Caki2 (cell line): ENCODE results near the gene CD34. TPM values are rescaled to one million over a fixed set of nuclear protein-coding genes. Genes with fewer than 3 reads are reported as not detected.
A peak's percentile ranks its signal among the peaks of the same experiment; 100 is the strongest.

Experiments used
- DNase-seq: peaks from one replicate; pipeline ENCODE4 v3.0.0-alpha.2; 2015; ENCODE audit warnings: low read depth
- in situ Hi-C: cut with HindIII; loops from 2 replicates; pipeline ENCODE4 v1.10.0; 2016; ENCODE audit warnings: low sequenced_read_pairs, low pct_unique_long_range_greater_than_20kb, mixed read lengths
- total RNA-seq: library from RNA; depleted of rRNA; stranded (reverse); fragments of >200 nt; shearing (Covaris generic); gene quantifications from 2 replicates; pipeline ENCODE4 v1.2.3, GENCODE V29; 2014; ENCODE audit warnings: low replicate concordance

The CD34 gene
- total RNA-seq, 1 experiment from 2014 or later, result not detected

DNA sequence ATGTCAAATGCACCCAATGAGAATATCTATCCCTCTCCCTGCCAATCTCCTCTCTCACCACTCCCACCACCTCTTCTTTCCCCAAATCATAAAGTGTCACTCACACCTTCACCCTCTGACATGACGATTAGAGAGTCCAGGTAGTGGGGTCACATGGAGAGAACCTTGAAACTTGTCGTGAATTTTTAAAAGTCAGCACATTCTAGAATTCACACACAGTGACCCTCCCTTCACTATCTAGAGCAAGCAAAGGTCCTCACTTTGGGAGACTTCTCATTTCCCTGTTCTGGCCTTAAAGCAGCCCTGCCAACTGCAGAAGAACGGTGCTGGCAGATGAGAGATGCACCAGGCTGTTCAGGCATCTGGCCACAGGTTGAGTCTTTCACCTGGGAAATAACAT is 61.9 kb downstream of the CD34 start:
- DNase-seq, result no peak
- in situ Hi-C loops, result no loop called here

DNA sequence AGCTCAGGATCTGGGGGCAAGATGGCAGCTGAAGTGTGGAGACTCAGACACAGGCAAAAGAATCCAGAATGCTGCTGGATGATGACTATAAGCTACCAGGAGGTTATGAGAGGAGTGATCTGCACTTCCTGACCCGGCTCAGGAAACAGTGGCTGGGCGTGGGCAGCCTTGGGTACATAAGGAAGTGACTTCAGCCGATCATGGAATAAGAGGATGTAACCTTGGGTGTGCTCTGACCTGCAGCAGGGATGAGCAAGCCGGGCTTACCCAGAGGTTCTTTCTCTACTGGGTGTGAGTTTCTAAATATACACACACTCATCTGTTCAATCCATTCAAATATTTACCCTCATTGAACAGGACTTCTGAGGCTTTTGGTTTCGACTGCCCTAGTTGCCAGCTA is 62.7 kb downstream of the CD34 start:
- DNase-seq, result peak; percentile 31
- in situ Hi-C loops, result no loop called here

DNA sequence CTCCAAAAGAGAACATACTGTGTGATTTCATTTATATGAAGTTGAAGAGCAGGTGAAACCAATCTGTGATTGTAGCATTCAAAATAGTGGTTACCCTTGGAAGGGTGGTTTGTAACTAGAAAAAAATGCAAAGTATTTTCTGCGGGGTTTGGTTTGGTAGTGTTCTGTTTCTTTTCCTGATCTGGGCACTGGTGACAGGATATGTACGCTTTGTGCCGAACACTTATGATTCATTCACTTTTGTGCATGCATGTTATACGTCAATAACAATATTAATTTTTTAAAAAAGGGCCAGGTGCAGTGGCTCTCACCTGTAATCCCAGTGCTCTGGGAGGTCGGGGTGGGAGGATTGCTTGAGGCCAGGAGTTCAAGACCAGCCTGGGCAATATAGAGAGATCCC is 63.8 kb downstream of the CD34 start:
- DNase-seq, result no peak
- in situ Hi-C loops, result no loop called here

DNA sequence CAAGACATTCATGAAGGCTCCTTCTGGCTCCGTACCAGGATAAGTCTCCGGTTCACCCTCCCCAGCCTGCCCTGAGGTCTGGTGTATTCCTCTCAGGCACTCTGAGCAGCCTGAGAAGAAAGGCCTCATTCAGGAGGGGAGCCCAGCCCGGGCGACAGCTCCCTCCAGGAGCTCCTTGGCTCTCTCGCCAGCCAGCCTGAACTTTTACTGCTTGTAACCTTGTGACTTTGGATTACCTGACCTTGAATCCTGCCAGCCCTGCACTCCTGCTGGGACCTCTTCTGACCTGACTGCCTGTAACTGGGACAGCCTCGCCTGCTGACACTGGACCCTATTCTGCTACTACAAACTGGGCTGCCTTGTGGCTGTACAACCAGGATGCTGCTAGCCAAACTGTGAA is 65.8 kb downstream of the CD34 start:
- no peak for DNase-seq
- in situ Hi-C loops, result no loop called here

DNA sequence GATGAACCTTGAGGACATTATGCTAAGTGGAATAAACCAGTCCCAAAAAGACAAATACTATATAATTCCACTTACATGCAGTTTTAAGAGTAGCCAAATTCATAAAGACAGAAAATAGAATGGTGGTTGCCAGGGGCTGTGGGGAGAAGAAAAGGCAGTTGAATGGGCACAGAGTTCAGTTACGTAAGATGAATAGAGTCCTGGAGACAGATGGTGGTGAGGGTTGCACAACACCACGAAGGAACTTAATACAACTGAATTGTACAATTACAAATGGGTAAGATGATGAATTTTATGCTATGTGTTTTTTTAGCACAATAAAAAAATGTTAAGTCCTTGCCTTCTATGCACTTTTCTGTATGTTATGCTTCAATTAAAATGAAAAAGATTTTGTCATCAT is 66.6 kb downstream of the CD34 start:
- DNase-seq, result no peak
- in situ Hi-C loops, result no loop called here

DNA sequence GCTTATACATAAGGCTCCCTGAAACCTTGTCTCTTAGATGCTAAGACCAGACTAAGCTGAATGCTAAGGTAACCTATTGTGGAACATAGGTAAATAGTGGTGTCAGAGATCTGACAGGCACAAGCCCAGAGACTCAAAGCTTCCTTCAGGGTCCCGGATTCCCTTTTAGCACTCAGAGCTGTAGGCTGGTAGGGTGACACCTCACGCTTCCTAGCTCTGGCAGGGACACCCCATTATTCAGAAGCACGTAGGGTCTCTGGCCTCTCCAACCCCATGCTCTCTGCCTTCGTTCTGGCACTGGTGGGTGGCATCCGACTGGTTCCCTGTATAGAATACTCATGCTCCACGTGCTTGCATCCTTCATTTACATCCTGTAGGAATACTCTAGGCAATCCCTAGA is 68.4 kb downstream of the CD34 start:
- no peak for DNase-seq
- in situ Hi-C loops, result no loop called here

DNA sequence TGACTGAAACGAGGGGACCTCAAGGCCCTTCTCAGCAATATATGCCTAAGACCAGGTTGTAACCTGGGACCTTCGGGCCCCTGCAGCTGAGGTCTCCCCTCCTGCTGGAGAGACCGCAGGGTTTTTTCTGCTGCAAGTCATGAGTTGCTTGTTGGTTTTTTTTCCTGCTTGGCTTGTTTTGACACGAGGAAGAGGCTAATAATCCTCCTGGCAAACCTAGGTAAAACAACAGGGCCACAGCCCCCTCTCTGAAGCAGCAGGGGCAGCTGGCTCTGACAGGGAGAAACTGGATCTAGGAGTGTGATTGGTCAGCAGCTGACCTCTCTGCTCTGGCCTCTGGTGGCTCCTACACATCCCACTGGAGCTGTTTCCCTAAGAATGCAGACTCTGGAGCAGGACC is 69.0 kb downstream of the CD34 start:
- no peak for DNase-seq
- in situ Hi-C loops, result no loop called here

DNA sequence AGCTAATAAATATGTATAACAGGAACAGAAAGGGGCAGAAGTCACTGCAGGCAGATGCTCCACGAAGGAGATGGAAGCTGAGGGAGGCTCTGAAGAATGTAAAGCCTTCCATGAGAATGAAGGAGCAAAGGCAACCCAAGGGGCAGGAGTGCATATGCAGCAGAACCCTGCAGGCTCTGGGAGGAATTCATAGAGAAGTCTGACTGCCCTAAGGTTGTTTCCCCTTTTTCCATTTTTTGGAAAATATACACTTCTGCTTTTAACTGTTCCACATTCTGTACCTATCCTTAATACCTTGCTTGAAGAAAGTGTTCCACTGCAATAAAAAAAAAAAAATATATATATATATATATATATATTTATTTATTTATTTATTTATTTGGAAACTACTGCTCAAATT is 69.6 kb downstream of the CD34 start:
- in situ Hi-C loops, result no loop called here
- DNase-seq, result no peak

DNA sequence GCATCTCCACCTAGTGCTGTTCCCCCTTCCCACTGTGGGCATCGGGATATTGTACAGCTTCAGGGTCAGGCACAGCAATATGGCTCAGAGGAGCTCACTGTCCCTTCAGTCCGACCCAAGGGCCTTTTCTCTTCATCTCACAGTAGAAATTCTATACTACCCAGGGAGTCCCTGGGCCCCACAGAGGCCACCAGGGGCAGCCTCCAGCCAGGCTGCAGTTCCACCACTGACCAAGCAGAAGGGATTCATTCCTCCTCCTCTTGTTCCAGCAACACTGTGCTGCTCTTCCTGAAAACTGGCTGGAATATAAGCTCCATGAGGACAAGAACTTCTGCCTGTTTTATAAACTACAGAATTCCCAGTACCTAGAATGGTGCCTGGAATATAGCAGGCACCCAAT is 70.5 kb downstream of the CD34 start:
- in situ Hi-C loops, result no loop called here
- DNase-seq, result no peak

DNA sequence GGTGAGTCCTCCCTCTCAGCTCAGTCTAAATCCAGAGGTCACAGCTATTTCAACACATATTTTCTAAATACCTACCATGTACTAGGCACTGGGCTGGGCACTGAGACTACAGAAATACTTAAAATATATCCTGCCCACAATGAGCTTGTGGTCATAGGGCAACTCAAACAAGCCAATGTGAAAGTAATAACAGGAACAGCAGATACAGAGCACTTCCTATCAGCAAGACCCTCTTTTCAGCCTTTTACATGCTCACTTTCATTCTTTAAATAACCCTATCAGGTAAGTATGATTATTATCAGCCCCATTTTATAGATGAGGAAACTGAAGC is 71.9 kb downstream of the CD34 start:
- DNase-seq, result no peak
- in situ Hi-C loops, result no loop called here

DNA sequence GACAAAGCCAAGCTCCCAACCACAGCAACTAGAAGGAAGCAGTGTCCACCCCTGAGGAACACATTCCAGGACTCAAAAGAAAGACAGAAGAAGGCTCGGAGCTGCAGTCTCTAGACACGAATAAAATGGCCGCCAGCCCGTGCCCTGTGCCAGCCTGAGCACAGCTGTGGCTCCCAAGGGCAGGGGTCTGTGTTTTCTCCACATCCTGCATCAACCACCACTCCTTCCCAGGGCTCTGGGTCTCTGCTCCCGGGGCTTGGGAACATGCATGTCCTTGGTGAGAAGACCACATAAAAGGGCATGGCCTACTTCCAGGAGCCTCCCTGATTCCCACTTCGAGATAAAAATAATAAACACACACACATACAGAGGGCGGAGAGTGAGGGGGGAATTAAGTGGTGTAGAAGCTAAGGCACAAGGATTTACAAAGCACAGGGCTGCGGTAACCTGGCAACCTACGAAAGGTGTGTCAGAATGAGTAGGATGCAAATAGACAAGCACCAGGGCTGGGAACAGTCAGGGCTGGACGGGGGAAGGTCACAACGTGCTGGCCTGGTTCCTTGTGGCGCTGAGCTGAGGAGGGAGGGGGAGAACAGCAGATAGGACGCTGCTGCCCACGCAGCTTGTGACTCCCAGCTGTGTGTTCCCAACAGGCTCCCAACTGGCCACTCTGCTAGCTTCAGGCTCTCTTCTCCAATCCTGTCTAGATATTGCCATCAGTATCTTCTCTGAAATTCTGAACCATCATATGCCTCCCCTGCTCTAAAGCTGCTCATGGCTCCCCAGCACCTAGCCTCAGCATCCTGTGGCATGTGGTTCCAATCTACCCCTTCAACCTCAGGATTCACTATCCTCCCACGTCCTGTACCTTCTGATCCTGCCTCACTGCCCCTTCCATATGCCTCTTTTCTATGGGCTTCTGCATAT is 72.5 kb downstream of the CD34 start:
- in situ Hi-C loops, result no loop called here
- DNase-seq, result no peak

DNA sequence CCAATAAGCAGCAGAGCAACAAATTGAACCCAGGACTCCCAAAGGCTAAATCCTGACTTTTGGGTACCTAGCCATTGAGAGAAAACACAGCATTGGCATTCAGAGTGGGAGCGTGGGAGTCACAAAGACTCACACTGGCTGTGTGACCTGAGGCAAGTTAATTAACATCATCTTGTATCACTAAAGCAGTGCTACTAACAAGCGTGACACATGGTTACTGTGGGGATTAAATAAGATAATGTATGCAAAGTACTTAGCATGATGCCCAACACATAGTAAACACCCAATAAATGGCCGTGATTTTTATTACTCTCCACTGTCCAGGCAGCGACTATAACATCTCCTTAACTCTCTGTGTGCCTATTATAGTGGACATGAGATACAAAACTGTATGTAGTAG is 73.3 kb downstream of the CD34 start:
- in situ Hi-C loops, result no loop called here
- DNase-seq, result no peak

DNA sequence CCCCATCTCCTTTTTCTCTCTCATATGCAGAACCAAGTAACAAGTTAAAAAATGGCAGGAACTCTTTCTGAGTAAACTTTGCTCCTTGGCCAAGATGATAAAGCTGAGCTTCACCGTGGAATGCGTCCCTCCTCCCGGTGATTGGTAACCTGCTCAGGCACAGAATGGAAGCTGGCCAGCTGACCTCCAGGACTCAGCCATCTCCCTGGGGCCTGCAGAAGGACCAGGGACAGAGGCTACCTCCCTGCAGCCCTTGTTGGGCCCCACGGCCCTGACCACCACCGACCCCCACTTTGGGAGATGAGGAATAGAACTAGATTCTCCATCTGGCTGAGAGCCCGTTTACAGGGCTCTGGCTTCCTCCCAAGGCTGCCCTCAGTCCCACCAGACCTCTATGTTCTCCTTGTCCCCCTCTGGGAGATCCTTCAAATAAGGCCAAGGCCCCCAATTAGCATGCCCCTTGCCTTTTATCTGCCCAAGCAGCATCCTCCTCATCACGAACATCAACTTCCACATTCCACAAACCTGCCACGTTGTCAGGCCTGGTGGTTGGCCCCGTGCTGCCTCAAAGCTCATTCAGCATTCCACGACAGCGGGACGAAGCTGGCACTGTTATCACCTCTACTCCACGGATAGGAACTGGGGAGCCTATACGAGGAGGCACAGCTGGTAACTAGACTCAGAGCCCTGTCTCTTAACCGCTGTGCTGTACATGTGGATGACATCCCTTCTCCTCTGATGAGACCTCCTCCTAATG is 74.2 kb downstream of the CD34 start:
- no peak for DNase-seq
- in situ Hi-C loops, result no loop called here

DNA sequence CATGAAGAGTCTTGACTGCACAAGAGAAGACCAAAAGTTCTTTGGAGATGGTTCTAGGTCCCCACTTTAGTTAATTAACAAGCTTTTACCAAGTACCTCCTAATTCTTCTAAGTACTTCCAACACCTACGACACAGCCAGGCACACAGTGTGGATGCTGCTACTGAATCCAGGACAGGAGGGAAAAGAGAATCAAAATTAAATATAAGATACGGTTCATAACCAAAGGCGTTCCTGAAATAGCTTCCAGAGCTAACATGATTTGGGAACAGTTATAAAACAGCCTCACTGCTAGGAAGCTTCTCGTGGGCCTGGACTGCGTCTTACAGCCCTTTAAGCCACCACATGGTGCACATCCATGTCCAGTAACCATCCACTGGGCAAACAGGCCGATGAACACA is 75.0 kb downstream of the CD34 start:
- in situ Hi-C loops, result no loop called here
- DNase-seq, result no peak

DNA sequence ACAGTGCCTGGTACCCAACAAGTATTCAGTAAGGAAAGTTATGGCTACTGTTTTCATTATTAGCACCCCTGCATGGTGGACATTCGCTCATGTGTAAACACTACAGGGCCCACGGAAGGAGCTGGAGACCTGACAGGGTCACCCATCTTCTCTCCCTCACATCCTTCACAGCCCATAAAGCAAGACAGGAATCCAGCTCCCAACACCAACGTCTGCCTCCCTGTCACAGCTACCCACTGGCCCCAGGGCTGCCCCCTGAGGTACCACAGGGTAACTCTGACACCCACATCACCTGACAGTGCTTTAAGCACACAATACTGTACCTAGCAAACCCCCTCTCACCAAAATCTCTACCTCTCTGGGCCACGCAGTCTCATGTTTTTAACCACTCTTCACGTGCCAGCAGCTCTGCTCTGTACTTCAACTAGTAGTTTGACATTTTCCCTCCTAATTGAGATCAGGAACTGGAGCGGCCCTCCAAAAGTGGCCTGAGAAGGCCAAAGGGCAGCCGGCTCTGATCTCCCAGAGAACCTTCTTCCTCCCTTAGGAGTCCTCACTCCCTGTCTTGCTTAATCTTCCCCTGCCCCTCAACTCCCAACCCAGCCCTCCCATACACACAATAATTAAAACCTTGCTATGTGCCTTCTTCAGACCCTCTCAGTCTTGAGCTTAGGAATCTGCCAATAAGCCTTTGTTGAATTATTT is 76.8 kb downstream of the CD34 start:
- in situ Hi-C loops, result no loop called here
- no peak for DNase-seq

DNA sequence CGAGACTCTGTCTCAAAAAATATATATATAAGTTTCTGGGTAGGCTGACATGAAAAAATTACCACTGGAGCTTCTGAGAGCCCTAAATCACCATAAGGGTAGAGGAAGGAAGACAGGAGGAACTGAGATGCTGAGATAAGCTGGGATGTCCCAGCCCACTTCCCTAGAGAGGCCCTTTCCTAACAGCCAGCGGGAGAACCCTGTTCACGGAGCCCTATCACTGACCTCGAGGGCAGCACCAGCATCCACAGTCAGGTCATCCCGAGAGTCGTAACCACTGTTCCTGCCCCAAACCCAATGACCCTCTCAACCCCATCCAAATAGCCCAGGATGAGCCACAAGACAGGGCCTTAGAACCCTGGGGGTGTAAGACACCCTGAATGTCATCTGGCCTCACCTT is 77.5 kb downstream of the CD34 start:
- DNase-seq, result no peak

DNA sequence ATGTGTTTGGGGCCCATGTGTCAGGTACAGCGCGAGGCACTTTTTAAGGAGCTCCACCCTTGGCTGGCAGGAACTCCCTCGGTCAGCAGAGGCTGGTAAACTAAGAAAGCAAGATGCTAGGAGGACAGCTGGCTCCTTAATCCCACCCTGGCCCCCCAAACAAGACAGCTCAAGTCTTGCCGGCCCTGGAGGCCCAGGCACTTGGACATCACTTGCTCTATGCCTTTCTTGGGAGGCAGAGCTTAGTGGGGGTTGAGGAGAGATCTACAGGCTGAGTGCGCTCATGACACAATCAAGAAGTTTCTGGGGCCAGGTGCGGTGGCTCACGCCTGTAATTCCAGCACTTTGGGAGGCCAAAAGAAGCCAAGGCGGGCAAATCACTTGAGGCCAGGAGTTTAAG is 78.1 kb downstream of the CD34 start:
- DNase-seq, result no peak
- in situ Hi-C loops, result no loop called here

More for the DNA sequence above, 77.5 kb downstream of the CD34 start:
- in situ Hi-C loops, result no loop called here

DNA sequence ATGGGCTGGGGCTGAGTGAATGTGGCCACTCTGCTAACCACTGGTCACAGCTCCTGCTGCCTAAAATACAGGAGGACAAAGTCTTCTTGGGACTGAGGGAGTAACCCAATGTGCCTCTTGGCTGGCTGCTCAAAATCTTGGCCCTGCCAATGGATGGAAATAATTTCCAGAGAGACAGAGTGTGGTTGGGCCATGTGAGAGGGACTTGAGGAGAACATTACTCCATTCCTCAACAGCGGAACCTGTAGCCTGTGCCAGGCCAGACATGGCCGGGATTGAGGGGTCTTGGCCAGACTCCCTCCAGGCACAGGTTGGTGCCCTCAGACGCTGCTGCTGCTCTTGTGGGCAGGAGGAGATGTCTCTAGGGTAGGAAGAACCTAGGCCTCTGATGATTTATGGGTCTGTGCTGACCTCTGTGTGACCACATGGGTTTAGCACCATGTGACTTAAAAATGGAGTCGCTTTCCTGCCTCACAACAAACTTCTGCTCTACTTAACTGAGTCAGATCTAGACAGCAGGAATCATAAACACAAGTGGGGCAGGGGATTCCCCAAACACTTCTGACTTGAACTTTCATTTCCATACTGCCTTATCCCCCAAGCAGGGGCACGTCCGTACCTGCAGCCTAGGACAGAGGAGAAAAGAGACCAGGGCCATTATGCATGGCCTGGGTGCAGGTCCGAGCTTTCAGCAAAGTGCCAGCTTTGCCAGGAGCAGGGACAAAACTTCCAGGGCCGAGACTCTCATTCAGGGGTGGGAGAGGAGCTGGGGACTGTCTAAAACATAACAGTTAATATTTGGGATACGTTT is 79.2 kb downstream of the CD34 start:
- DNase-seq, result no peak
- in situ Hi-C loops, result no loop called here
